IPS-NIHi7 (cell line): ENCODE results near the gene ABLIM3.
A peak's percentile ranks its signal among the peaks of the same experiment; 100 is the strongest.

Experiments
- DNase-seq: peaks from one replicate; pipeline ENCODE4 v3.0.0; 2012; ENCODE audit warnings: mixed read lengths; ENCODE audit errors: extremely low spot score

ABLIM3 gene

DNA sequence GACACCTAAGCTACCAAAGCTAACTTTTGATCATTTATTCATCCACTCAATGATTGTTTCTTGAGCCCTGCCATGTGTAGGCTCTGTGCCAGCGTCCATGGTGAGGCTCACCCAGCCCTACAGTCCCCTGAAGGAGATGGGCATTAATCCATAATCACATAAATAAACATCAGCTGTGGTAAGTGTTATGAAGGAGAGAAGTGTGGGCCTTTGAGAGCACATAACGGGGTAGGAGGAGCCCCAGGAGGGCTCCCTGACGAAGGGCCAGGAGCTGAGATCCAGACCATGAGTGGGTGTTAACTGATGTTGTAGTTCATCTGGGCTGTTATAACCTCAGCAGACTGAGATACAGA, 76.5 kb downstream of the ABLIM3 start:
- DNase-seq = no peak

DNA sequence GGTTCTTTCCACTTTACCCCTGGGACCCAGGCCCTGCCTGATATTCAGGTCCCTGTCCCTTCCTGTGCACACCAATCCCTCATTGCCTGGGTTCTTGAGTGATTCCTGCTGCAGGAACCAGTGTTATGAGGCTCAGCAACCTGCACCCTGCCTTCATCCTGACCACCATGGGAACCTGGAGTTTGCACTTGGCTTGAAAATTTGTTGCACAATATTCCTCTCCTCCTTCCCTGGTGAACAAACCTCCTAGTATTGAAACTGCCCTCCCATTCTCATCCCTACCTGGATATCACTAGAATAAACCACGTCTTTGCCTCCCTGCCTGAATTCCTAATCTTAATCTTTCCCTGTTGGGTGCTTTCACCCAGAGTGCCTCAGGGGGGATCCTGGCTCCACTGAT, 78.3 kb downstream of the ABLIM3 start:
- DNase-seq = no peak

GRCh38 chr5:149220750-149221149, 79.5 kb downstream of the ABLIM3 start:
- no peak for DNase-seq

- DNase-seq = no peak
Observed at GRCh38 chr5:149221326-149221725, 80.0 kb downstream of the ABLIM3 start.

- DNase-seq = no peak
Observed at GRCh38 chr5:149221731-149222342, 80.5 kb downstream of the ABLIM3 start.

- DNase-seq = no peak
Observed at GRCh38 chr5:149223081-149223848, 82.0 kb downstream of the ABLIM3 start.

GRCh38 chr5:149224282-149224681, 83.0 kb downstream of the ABLIM3 start:
- DNase-seq = no peak

GRCh38 chr5:149227168-149227826, 86.0 kb downstream of the ABLIM3 start:
- DNase-seq = no peak

DNA sequence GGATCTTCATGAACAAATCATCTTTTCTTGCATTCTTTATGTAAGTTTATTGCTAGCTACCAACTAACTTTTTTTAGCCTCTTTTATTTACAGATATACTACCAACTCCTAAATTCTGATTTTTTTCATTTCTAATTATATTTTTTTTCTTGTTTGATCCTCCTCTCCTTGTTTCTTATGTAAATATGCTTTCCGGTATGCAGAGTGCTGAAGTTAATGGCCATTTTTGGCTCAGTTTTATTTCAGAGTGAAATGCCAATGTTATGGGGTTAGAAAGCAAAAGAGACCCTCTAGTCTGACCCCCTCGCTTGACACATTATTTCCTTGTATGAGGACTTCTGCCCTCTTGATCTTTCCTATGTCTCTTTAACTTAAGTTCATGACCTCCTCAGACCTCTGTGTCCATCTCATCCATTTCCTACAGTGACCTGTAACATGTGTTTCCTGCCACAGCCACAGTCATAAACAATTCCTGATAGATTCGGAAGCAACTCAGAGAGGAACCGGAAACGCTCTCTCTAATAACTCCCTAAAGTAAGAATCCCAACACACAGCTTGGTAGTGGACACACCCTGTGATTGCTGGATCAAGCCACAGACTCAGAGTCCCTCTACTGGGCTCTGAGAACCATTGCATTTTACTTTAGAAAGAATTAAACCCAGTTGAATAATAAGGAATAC, 87.5 kb downstream of the ABLIM3 start:
- peak; percentile 70 for DNase-seq

DNA sequence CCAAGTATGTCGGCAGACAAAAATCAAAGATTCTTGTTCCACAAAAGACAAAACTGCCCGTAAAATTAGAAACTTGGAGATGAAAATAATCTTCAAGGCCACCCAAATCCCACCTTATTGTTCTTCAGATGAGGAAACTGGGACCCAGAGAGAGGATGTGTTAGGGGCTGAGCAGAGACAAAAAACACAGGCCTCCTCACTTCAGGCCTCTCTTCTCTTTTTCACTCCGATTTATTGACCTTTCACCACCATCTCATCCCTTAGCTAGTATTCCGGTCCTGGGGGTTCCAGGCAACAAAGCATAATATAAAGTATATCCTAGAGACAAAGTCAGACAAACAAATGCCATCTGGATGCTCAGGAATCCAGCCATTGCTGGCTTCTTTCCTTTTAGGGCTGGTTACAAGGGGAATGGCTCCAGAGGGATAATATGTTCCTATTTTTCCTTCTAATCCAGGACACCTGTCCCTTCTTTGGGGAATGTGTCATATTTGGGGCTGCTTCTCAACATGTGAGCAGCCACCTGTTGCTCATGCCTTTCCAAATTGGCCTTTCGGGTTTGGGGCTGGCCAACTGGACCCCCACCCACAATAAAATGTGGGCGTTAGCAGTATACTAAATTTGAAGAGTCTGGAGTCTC, 88.1 kb downstream of the ABLIM3 start:
- DNase-seq = no peak

GRCh38 chr5:149235841-149236240, 94.5 kb downstream of the ABLIM3 start:
- no peak for DNase-seq

DNA sequence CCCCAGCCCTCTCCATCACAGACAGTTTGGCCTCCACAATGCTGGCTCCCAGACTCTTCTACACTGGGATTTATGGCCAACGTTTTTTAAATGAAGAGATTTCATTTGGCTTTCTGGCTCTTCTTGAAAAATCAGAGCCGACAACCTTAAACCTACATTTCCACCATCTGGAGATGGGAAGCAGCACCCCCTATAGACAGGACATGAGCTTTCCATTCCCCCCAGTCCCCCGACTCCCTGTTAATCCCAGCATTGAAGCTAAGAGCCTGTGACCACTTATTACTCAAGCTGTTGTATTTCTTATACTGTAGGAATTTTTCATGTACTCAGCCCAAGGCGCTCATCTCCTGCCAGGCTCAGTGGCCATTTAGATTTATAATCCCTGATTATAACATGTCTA, 96.4 kb downstream of the ABLIM3 start:
- DNase-seq = peak; percentile 76

GRCh38 chr5:149238540-149238939, 97.2 kb downstream of the ABLIM3 start:
- peak; percentile 51 for DNase-seq

GRCh38 chr5:149239917-149240316, 98.6 kb downstream of the ABLIM3 start:
- no peak for DNase-seq

GRCh38 chr5:149240354-149240998, 99.2 kb downstream of the ABLIM3 start:
- DNase-seq = no peak

GRCh38 chr5:149242339-149242738, 101.0 kb downstream of the ABLIM3 start:
- no peak for DNase-seq

- no peak for DNase-seq
Observed at GRCh38 chr5:149246906-149247305, 105.6 kb downstream of the ABLIM3 start.

- no peak for DNase-seq
Observed at GRCh38 chr5:149247726-149248125, 106.4 kb downstream of the ABLIM3 start.

GRCh38 chr5:149251546-149251945, 110.3 kb downstream of the ABLIM3 start:
- DNase-seq = no peak

- peak; percentile 78 for DNase-seq
Observed at GRCh38 chr5:149254506-149254905, 113.2 kb downstream of the ABLIM3 start.

DNA sequence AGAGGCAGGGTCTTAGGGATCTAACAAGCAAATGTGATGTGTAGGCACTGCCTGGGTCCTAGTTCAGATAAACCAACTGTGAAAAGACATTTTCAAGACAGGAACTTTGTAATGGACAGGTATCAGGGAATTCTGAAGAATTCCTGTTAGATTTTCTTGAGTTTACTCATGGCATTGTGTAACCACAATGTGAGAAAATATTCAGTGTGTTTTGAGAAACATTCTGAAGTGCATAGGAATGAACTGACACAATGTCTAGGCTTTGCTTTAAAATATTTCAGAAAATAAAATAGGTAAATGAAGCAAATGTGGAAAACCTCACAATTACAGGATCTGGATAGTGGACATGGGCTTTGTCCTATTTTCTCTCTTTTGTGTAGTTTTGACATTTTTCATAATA, 115.2 kb downstream of the ABLIM3 start:
- DNase-seq = no peak
